Measurements from ENCODE around the gene ACTA2. TPM values are rescaled to one million over a fixed set of nuclear protein-coding genes. Genes with fewer than 3 reads are reported as not detected.

ACTA2 gene
- total RNA-seq, 3 donors from 2014 or later (not counting 1 experiment from before 2014, with no cell fraction given): 5.0 to 13.1 (median 7.4) TPM

DNA sequence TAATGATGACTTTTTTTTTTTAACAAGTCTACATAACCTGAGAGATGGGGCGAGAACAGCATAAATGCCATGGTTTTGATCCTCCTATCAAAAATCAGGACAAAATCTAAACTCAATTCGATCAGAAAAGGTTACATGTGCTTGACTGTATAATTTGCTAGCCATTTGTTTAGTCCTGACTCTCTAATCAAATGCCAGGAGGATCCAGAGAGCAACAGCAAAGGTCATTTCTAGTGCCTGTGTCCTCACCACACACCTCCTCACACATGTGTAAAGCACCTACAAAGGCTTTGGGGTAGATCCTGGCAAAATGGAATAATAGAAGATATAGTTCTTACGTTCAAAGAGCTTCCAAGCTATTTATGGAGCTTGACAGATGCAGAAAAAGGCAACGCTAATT is 27.0 kb upstream of the ACTA2 start:
- no peak overlapping the region for H3K4me3 Mint-ChIP-seq
- no peaks in the 10 kb centered on the region for H3K36me3 Mint-ChIP-seq
- Histone ChIP-seq H3K27ac (ENCODE audit: low read length) (no peak overlapping the region), H3K9me3 (ENCODE audit: control insufficient read depth, insufficient read depth, low read length) (no peaks in the 10 kb centered on the region), H3K4me3 (ENCODE audit: low read length) (no peak overlapping the region), H3K4me1 (ENCODE audit: control insufficient read depth, insufficient read depth, low read length) (peaks cover 4% of the 10 kb centered on the region), H3K36me3 (ENCODE audit: control insufficient read depth, insufficient read depth, low read length) (no peaks in the 10 kb centered on the region), H3K27me3 (ENCODE audit: control insufficient read depth, insufficient read depth, low read length) (no peaks in the 10 kb centered on the region)
- TF ChIP-seq, protein P1, sequence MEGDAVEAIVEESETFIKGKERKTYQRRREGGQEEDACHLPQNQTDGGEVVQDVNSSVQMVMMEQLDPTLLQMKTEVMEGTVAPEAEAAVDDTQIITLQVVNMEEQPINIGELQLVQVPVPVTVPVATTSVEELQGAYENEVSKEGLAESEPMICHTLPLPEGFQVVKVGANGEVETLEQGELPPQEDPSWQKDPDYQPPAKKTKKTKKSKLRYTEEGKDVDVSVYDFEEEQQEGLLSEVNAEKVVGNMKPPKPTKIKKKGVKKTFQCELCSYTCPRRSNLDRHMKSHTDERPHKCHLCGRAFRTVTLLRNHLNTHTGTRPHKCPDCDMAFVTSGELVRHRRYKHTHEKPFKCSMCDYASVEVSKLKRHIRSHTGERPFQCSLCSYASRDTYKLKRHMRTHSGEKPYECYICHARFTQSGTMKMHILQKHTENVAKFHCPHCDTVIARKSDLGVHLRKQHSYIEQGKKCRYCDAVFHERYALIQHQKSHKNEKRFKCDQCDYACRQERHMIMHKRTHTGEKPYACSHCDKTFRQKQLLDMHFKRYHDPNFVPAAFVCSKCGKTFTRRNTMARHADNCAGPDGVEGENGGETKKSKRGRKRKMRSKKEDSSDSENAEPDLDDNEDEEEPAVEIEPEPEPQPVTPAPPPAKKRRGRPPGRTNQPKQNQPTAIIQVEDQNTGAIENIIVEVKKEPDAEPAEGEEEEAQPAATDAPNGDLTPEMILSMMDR (IDR thresholded peaks at IDR 0.05): no peak
- H3K4me1 Mint-ChIP-seq: peaks cover 9 to 11% of the 10 kb centered on the region in 2 donors
- intact Hi-C loops (cut with micrococcal nuclease): no loop called here
- H3K9me3 Mint-ChIP-seq: no peaks in the 10 kb centered on the region
- WGBS (ENCODE audit: insufficient coverage): 85% methylated on average over 4 of the region's 4 CpGs
- no peaks in the 10 kb centered on the region for H3K27me3 Mint-ChIP-seq (ENCODE audit: low read depth in 2 of 2)
- no peak for DNase-seq
- H3K27ac Mint-ChIP-seq: peak overlapping the region in 1 of 2 donors; percentile 7
- no peak for ATAC-seq

DNA sequence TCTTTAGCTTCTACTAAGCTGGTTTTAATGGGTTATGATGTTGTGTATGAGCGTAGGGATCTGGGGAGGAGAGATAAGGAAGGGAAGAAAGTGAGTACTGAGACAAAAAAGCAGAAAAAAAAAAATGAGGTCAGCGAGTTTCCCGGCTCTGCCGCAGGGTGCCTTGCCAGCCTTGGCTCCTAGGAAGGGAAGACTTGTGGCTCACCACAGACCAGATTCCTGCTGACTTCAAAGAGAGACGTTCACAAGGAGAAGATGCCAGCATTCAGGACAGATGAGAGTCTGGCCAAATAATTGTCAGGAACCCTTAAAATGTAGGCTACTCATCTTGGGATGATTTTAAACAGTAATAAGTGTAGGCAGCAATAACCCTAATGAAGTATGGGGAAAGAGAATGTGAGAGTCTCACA is 26.6 kb upstream of the ACTA2 start:
- no peaks in the 10 kb centered on the region for H3K9me3 ChIP-seq (ENCODE audit: control insufficient read depth, insufficient read depth, low read length)
- Mint-ChIP-seq H3K9me3 (no peaks in the 10 kb centered on the region), H3K27ac (peak overlapping the region in 1 of 2 donors; percentile 7), H3K4me3 (no peak overlapping the region), H3K4me1 (peaks cover 9 to 11% of the 10 kb centered on the region in 2 donors), H3K36me3 (no peaks in the 10 kb centered on the region), H3K27me3 (ENCODE audit: low read depth in 2 of 2) (no peaks in the 10 kb centered on the region)
- ATAC-seq: no peak
- H3K27me3 ChIP-seq (ENCODE audit: control insufficient read depth, insufficient read depth, low read length): no peaks in the 10 kb centered on the region
- 22% methylated on average over 5 of the region's 5 CpGs for WGBS (ENCODE audit: insufficient coverage)
- H3K4me1 ChIP-seq (ENCODE audit: control insufficient read depth, insufficient read depth, low read length): peaks cover 6% of the 10 kb centered on the region
- no peaks in the 10 kb centered on the region for H3K36me3 ChIP-seq (ENCODE audit: control insufficient read depth, insufficient read depth, low read length)
- DNase-seq: no peak
- no peak overlapping the region for H3K4me3 ChIP-seq (ENCODE audit: low read length)
- no peak overlapping the region for H3K27ac ChIP-seq (ENCODE audit: low read length)
- TF ChIP-seq, protein P1 (IDR thresholded peaks at IDR 0.05): no peak
- intact Hi-C loops (cut with micrococcal nuclease): no loop called here

DNA sequence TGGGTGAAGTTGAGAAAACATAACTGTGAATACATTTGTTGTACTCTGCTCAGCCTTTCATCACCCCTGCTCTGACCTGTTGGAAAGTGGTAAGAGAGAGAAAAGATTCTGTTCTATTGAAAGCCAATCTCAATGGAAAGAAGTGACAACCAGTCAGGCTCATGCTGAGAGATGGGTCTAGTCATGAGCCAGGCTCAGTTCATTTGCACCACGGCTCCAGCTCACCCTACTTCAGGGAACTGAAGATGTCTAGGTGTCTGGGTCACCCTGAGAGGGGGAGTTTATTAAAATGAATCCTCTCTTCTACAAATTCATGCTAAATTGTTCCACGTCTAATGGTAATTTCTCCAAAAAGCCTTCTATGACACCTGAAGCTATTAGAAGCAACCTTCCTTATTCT is 25.9 kb upstream of the ACTA2 start:
- H3K27ac ChIP-seq (ENCODE audit: low read length): no peak overlapping the region
- ATAC-seq (no peak), DNase-seq (no peak)
- H3K27me3 ChIP-seq (ENCODE audit: control insufficient read depth, insufficient read depth, low read length): no peaks in the 10 kb centered on the region
- no peak overlapping the region for H3K27ac Mint-ChIP-seq
- H3K4me3 Mint-ChIP-seq: no peak overlapping the region
- H3K36me3 ChIP-seq (ENCODE audit: control insufficient read depth, insufficient read depth, low read length): no peaks in the 10 kb centered on the region
- intact Hi-C loops (cut with micrococcal nuclease): no loop called here
- no peaks in the 10 kb centered on the region for H3K27me3 Mint-ChIP-seq (ENCODE audit: low read depth in 2 of 2)
- no peaks in the 10 kb centered on the region for H3K9me3 Mint-ChIP-seq
- 100% methylated on average over 1 of the region's 2 CpGs for WGBS (ENCODE audit: insufficient coverage)
- no peak overlapping the region for H3K4me3 ChIP-seq (ENCODE audit: low read length)
- H3K4me1 Mint-ChIP-seq: peaks cover 9 to 11% of the 10 kb centered on the region in 2 donors
- H3K36me3 Mint-ChIP-seq: no peaks in the 10 kb centered on the region
- H3K4me1 ChIP-seq (ENCODE audit: control insufficient read depth, insufficient read depth, low read length): peaks cover 6% of the 10 kb centered on the region
- TF ChIP-seq, protein P1 (IDR thresholded peaks at IDR 0.05): no peak
- no peaks in the 10 kb centered on the region for H3K9me3 ChIP-seq (ENCODE audit: control insufficient read depth, insufficient read depth, low read length)

DNA sequence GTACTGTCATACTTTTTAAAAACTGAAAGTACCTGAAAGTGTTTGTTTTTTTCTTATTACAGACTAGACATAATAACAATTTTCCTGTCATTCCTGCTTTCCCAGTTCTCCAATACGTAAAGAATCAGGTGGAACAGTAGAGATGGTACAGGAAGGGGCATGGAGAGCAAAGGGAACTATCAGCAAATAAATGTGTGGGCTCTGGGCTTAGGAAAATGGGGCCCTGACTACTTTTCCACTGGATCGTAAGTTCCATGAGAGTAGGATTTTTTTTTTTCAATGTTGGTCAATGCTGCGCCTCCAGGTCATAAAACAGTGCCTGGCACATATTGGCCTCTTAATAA is 22.8 kb upstream of the ACTA2 start:
- Histone ChIP-seq H3K36me3 (ENCODE audit: control insufficient read depth, insufficient read depth, low read length) (no peaks in the 10 kb centered on the region), H3K4me1 (ENCODE audit: control insufficient read depth, insufficient read depth, low read length) (peaks cover 6% of the 10 kb centered on the region), H3K27me3 (ENCODE audit: control insufficient read depth, insufficient read depth, low read length) (no peaks in the 10 kb centered on the region), H3K4me3 (ENCODE audit: low read length) (peak overlapping the region; percentile 56), H3K27ac (ENCODE audit: low read length) (peak overlapping the region; percentile 66), H3K9me3 (ENCODE audit: control insufficient read depth, insufficient read depth, low read length) (no peaks in the 10 kb centered on the region)
- TF ChIP-seq, protein P1 (IDR thresholded peaks at IDR 0.05): no peak
- H3K36me3 Mint-ChIP-seq: no peaks in the 10 kb centered on the region
- peak overlapping the region; percentile 90 to 92 for H3K27ac Mint-ChIP-seq
- DNase-seq: peak in 1 of 2 donors; percentile 23
- peaks cover 9 to 11% of the 10 kb centered on the region in 2 donors for H3K4me1 Mint-ChIP-seq
- intact Hi-C loops (cut with micrococcal nuclease): loop anchor here (2.0 kb wide), 1 partner anchor 15 kb away; the partner anchor contains the start of gene FAS
- H3K9me3 Mint-ChIP-seq: no peaks in the 10 kb centered on the region
- H3K27me3 Mint-ChIP-seq (ENCODE audit: low read depth in 2 of 2): no peaks in the 10 kb centered on the region
- peak overlapping the region; percentile 96 for H3K4me3 Mint-ChIP-seq
- 75% methylated on average over 3 of the region's 3 CpGs for WGBS (ENCODE audit: insufficient coverage)
- ATAC-seq: peak in 2 of 3 donors; percentile 7 to 30
